BLaER1 treated with 17β-estradiol and CSF1 and Interleukin-3, amounts not matched to agents 10 nM and 100 nM (cell line): ENCODE results near the gene ARL13A.
"Not testable (repeated sequence)": the region's sequence is repeated elsewhere in the genome, so short reads cannot be mapped to it uniquely, and the experiment has no call there.

Experiments
- H3K27ac ChIP-seq, 11 experiments: shearing (Covaris generic); formaldehyde crosslinking; 2 replicates each; pipeline ENCODE4 v1.8.1; 2022
- H3K27me3 ChIP-seq, 11 experiments: shearing (Covaris generic); formaldehyde crosslinking; 2 replicates each; pipeline ENCODE4 v1.8.1; 2022
- H3K36me3 ChIP-seq, 11 experiments: shearing (Covaris generic); formaldehyde crosslinking; 2 replicates each; pipeline ENCODE4 v1.8.1; 2022
- H3K4me1 ChIP-seq, 10 experiments: shearing (Covaris generic); formaldehyde crosslinking; 2 replicates each; pipeline ENCODE4 v1.8.1; 2022
- H3K4me2 ChIP-seq, 11 experiments: shearing (Covaris generic); formaldehyde crosslinking; 2 replicates each; pipeline ENCODE4 v1.8.1; 2022
- H3K4me3 ChIP-seq, 10 experiments: shearing (Covaris generic); formaldehyde crosslinking; 2 replicates each; pipeline ENCODE4 v1.8.1; 2022
- H3K9ac ChIP-seq, 11 experiments: shearing (Covaris generic); formaldehyde crosslinking; 2 replicates each; pipeline ENCODE4 v1.8.1; 2022
- H3K9me3 ChIP-seq, 11 experiments: shearing (Covaris generic); formaldehyde crosslinking; replicated peaks in 1 of 11; 2 replicates each; pipeline ENCODE4 v1.8.1; 2022
- H4K20me1 ChIP-seq, 11 experiments: shearing (Covaris generic); formaldehyde crosslinking; 2 replicates each; pipeline ENCODE4 v1.8.1; 2022
- Cebpa-rat ChIP-seq, 11 experiments: shearing (Covaris generic); IDR thresholded peaks; 2 replicates each; pipeline ENCODE4 v1.8.1; 2022

ARL13A gene

GRCh38 chrX:100980608-100981497, 11.3 kb downstream of the ARL13A start:
- Histone ChIP-seq H3K4me2 (no peak overlapping the region), H3K9me3 (0 out of 22 replicates have a peak, but pooled peaks cover 0 to 5% (median 0%) of the 10 kb centered on the region in 11 experiments), H3K4me3 (no peak overlapping the region), H4K20me1 (no peaks in the 10 kb centered on the region), H3K27ac (no peak overlapping the region), H3K4me1 (no peaks in the 10 kb centered on the region), H3K9ac (no peak overlapping the region), H3K27me3 (no peaks in the 10 kb centered on the region), H3K36me3 (no peaks in the 10 kb centered on the region; a peak in 2 of 22 replicates)
- TF ChIP-seq Cebpa-rat (IDR thresholded peaks at IDR 0.05): no peak

DNA sequence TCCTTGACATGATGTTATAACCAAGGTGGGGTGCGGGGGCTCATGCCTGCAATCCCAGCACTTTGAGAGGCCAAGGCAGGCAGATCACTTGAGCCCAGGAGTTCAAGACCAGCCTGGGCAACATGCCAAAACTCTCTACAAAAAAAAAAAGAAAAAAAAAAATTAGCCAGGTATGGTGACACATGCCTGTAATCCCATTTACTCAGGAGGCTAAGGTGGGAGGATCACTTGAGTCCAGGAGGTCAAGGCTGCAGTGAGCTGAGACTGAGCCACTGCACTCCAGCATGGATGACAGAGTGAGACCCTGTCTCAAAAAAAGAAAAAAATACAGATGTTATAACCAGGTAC, 12.0 kb downstream of the ARL13A start:
- H3K4me1 ChIP-seq, H3K4me3 ChIP-seq, H4K20me1 ChIP-seq, H3K4me2 ChIP-seq, H3K27ac ChIP-seq, H3K36me3 ChIP-seq, H3K27me3 ChIP-seq, H3K9me3 ChIP-seq, H3K9ac ChIP-seq: not testable (repeated sequence)

DNA sequence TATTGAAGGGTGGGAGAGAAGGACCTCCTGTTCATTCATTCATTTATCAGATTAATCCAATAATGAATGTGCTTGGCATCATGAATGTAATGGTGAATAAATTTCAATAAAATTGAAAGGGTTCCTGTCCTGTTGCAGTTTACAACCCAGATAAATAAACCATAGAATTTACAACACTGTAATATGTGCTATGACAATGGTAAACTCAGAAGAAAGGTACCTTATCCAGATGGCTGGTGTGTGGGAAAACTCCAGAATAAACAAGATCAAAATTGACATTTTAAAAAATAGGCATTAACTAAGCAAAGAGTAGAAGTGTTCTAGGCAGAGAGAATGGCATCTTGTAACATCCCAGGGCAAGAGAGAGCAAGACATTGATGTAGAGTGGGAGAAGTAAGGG, 15.3 kb downstream of the ARL13A start:
- H3K27ac ChIP-seq: no peak overlapping the region
- no peaks in the 10 kb centered on the region for H3K27me3 ChIP-seq
- H3K4me1 ChIP-seq: peaks cover 3 to 4% (median 4%) of the 10 kb centered on the region in 10 experiments; a peak in 13 of 20 replicates
- H3K4me2 ChIP-seq: no peak overlapping the region
- no peaks in the 10 kb centered on the region for H4K20me1 ChIP-seq
- TF ChIP-seq Cebpa-rat (IDR thresholded peaks at IDR 0.05): no peak
- no peak overlapping the region for H3K9ac ChIP-seq
- H3K9me3 ChIP-seq: 0 out of 22 replicates have a peak, but pooled peaks cover 0 to 2% (median 0%) of the 10 kb centered on the region in 11 experiments
- peaks cover 0 to 6% (median 0%) of the 10 kb centered on the region in 11 experiments; a peak in 5 of 22 replicates for H3K36me3 ChIP-seq
- H3K4me3 ChIP-seq: no peak overlapping the region

GRCh38 chrX:100990139-100990538, 20.6 kb downstream of the ARL13A start:
- Histone ChIP-seq H3K9me3 (no peaks in the 10 kb centered on the region), H3K4me3 (no peak overlapping the region), H4K20me1 (no peaks in the 10 kb centered on the region), H3K9ac (no peak overlapping the region), H3K27me3 (no peaks in the 10 kb centered on the region), H3K36me3 (peaks cover 0 to 6% (median 0%) of the 10 kb centered on the region in 11 experiments; a peak in 4 of 22 replicates), H3K4me1 (peaks cover 7 to 19% (median 10%) of the 10 kb centered on the region in 10 experiments; a peak in 15 of 20 replicates), H3K4me2 (peak overlapping the region in 10 of 11 experiments; percentile 14 to 56 (median 40); a peak in 15 of 22 replicates), H3K27ac (no peak overlapping the region; a peak in 1 of 22 replicates)
- no peak for TF ChIP-seq Cebpa-rat (IDR thresholded peaks at IDR 0.05)

- no peak overlapping the region for H3K27ac ChIP-seq
- peaks cover 5 to 22% (median 8%) of the 10 kb centered on the region in 10 experiments; a peak in 15 of 20 replicates for H3K4me1 ChIP-seq
- no peaks in the 10 kb centered on the region; a peak in 1 of 22 replicates for H3K9me3 ChIP-seq
- no peak for TF ChIP-seq Cebpa-rat (IDR thresholded peaks at IDR 0.05)
- no peaks in the 10 kb centered on the region for H3K27me3 ChIP-seq
- H3K36me3 ChIP-seq: peaks cover 0 to 10% (median 0%) of the 10 kb centered on the region in 11 experiments; a peak in 2 of 22 replicates
- no peak overlapping the region for H3K4me3 ChIP-seq
- H4K20me1 ChIP-seq: no peaks in the 10 kb centered on the region
- H3K9ac ChIP-seq: no peak overlapping the region
- H3K4me2 ChIP-seq: peak overlapping the region in 3 of 11 experiments; percentile 2 to 31 (median 4); a peak in 1 of 22 replicates
These were observed 25.1 kb downstream of the ARL13A start for GRCh38 chrX:100994352-100995281.

DNA sequence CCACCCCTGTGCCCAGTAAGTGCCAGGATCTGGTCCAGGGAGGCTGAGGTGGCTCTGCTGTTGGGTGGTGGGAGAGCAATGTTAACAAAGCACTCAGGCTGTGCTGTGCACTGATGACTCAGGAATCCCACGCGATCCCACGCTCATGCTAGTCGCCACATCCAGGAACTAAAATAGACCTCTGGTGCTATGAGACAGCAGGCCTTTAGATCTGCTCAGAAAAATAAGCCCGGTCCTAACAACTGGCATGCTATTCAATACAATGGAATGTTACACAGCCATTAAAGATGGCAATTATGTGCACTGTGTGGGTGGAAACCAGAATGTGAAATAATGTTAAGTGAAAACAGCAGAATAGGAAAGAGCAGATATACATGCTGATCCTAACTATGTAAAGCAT, 26.0 kb downstream of the ARL13A start:
- 0 out of 22 replicates have a peak overlapping the region, but pooled peaks of 1 of the 11 experiments have one; percentile 17 for H3K4me2 ChIP-seq
- no peak overlapping the region for H3K9ac ChIP-seq
- H3K36me3 ChIP-seq: peaks cover 0 to 12% (median 0%) of the 10 kb centered on the region in 11 experiments; a peak in 2 of 22 replicates
- TF ChIP-seq Cebpa-rat (IDR thresholded peaks at IDR 0.05): no peak
- no peak overlapping the region for H3K4me3 ChIP-seq
- no peak overlapping the region for H3K27ac ChIP-seq
- H3K9me3 ChIP-seq: no peaks in the 10 kb centered on the region; a peak in 1 of 22 replicates
- no peaks in the 10 kb centered on the region for H3K27me3 ChIP-seq
- no peaks in the 10 kb centered on the region for H4K20me1 ChIP-seq
- H3K4me1 ChIP-seq: peaks cover 0 to 14% (median under 1%) of the 10 kb centered on the region in 10 experiments; a peak in 7 of 20 replicates

DNA sequence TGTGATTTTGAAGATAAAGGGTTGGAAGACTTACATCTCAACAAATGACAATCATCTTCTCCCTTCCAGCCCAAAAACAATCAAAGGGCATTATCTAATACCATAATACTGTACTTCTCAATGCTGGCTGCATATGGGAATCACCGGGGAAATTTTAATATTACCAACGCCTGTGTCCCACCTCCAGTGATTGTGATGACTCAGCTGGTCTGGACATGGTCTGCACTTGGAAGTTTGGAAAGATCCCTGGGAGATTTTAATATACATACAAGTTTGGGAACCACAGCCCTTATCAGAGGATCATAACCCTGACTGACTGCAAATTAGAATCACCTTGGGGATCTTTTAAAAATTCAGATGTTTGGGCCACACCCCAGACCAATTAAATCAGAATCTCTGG, 29.9 kb downstream of the ARL13A start:
- no peak overlapping the region for H3K4me3 ChIP-seq
- H3K4me1 ChIP-seq: peaks cover 0 to 12% (median 0%) of the 10 kb centered on the region in 10 experiments; a peak in 5 of 20 replicates
- H3K4me2 ChIP-seq: no peak overlapping the region
- H3K9me3 ChIP-seq: no peaks in the 10 kb centered on the region; a peak in 1 of 22 replicates
- no peak overlapping the region for H3K27ac ChIP-seq
- H3K27me3 ChIP-seq: no peaks in the 10 kb centered on the region
- no peak overlapping the region for H3K9ac ChIP-seq
- H3K36me3 ChIP-seq: peaks cover 0 to 20% (median 0%) of the 10 kb centered on the region in 11 experiments; a peak in 5 of 22 replicates
- TF ChIP-seq Cebpa-rat (IDR thresholded peaks at IDR 0.05): no peak
- no peaks in the 10 kb centered on the region for H4K20me1 ChIP-seq

DNA sequence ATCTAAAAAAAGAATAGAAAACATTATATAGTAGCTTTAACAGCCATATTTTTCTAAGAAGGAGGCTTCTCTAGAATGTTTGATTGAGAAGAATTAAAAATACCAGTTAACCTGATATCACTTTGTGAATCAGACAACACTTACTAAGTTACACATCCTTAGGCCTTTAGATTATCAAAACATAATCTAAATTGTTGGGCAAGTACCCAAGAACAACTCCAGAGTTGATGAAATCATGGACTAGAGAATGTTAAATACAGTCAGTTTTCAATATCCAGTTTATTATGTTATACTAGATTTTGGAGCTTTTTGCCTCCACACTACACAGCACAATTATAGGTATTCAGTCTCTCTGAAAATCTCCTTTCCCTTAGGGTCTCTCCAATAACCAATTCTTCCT, 39.6 kb downstream of the ARL13A start:
- Histone ChIP-seq H3K9ac (no peak overlapping the region), H3K4me3 (no peak overlapping the region), H4K20me1 (no peaks in the 10 kb centered on the region), H3K36me3 (peaks cover 25 to 74% (median 44%) of the 10 kb centered on the region in 11 experiments), H3K4me2 (no peak overlapping the region), H3K4me1 (no peaks in the 10 kb centered on the region), H3K9me3 (0 out of 22 replicates have a peak, but pooled peaks cover 0 to 4% (median 0%) of the 10 kb centered on the region in 11 experiments), H3K27me3 (no peaks in the 10 kb centered on the region), H3K27ac (no peak overlapping the region)
- TF ChIP-seq Cebpa-rat (IDR thresholded peaks at IDR 0.05): no peak

DNA sequence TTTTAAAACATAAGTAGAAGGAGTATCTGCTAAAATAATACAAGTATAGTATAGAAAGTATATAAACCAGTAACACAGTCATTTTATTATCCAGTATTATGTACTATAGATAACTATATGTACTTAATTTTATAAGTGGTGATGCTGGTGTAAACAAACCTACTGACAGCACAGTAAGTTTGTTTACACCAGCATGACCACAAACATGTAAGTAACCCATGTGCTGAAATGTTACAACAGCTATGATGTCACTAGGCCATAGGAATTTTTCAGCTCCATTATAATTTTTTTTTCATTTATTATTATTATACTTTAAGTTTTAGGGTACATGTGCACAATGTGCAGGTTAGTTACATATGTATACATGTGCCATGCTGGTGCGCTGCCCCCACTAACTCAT, 42.5 kb downstream of the ARL13A start:
- H3K9ac ChIP-seq, H4K20me1 ChIP-seq, H3K27ac ChIP-seq, H3K27me3 ChIP-seq, H3K4me2 ChIP-seq, H3K4me1 ChIP-seq, H3K4me3 ChIP-seq, H3K9me3 ChIP-seq: not testable (repeated sequence)
- H3K36me3 ChIP-seq: peaks cover 33 to 92% (median 71%) of the 10 kb centered on the region in 11 experiments
